Fibroblast of skin of left quadriceps (primary cell): Measurements from ENCODE around the gene TSPAN17.

Experiments
- DNase-seq, 2 experiments: peaks; one replicate each; pipeline ENCODE4 v3.0.0-alpha.2; 2013; ENCODE audit warnings: low read depth in 2 of 2

Gene TSPAN17

DNA sequence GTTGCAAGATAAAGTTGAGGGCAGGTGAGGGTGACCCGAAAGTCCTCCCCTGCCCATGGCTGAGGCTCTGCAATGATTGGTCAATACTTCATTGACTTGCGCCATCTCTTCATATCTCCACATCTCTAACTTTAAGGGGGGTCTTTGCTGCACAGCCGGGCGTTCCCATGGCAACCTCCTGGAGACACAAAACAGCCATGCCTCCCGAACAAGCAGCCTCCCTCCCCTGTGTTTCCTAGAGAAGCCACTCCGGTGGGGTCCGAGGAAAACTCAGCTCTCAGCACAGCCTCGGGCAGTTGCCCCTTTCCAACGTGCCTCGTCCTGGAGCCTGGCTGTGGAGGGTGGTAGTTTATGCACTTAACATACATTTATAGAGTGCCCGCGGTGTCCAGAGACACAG lies 57.5 kb downstream of the TSPAN17 start:
- no peak for DNase-seq
